GM21360 (cell line): Measurements from ENCODE around the gene ODAD4.

Experiments used
- ATAC-seq: cut with Tn5 transposase; IDR thresholded peaks from one replicate; pipeline ENCODE4 v1.9.1; 2021; ENCODE audit warnings: mild to moderate bottlenecking, moderate library complexity; ENCODE audit not compliant: unreplicated experiment

ODAD4 gene, protein sequence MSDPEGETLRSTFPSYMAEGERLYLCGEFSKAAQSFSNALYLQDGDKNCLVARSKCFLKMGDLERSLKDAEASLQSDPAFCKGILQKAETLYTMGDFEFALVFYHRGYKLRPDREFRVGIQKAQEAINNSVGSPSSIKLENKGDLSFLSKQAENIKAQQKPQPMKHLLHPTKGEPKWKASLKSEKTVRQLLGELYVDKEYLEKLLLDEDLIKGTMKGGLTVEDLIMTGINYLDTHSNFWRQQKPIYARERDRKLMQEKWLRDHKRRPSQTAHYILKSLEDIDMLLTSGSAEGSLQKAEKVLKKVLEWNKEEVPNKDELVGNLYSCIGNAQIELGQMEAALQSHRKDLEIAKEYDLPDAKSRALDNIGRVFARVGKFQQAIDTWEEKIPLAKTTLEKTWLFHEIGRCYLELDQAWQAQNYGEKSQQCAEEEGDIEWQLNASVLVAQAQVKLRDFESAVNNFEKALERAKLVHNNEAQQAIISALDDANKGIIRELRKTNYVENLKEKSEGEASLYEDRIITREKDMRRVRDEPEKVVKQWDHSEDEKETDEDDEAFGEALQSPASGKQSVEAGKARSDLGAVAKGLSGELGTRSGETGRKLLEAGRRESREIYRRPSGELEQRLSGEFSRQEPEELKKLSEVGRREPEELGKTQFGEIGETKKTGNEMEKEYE

DNA sequence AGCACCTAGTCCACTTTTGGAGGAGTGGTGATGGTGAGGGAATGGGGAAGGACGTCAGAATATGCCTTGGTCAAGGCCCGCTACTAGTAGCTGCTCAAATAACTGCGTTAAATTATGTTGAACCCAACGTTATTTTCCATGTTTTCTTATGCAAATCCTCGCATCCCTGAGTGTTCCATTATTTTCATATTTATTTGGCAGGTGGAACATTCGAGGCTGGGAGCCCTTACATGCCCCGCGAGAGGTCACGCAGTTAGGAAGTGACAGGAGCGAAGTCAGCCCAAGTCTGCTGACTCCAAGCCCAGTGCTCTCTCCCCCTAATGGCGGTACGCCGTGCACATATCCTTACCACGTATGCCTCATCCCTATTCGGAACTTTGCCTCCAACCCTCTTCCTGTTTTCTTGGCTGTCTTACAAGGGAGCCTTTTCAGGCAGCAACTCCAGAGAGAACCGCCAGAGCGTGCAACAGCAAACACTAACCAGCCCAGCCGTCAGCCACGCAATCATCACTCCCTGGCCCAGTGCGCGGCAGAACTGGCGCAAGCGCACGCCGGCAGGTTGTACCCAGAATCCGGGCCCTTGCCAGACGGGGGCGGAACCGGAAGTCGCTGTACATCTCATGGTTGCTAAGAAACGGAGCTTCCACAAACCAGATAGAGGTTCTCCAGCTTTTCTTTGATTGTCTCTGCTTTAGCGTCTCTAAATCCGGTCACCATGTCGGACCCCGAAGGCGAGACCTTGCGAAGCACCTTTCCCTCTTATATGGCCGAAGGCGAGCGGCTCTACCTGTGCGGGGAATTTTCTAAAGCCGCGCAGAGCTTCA is at the start of gene ODAD4:
ODAD4 (plus strand) TSS at position 609 of the 824 bp plus-strand sequence; CDS start at position 716, 107 bp downstream.
- ATAC-seq, result peak; percentile 79

DNA sequence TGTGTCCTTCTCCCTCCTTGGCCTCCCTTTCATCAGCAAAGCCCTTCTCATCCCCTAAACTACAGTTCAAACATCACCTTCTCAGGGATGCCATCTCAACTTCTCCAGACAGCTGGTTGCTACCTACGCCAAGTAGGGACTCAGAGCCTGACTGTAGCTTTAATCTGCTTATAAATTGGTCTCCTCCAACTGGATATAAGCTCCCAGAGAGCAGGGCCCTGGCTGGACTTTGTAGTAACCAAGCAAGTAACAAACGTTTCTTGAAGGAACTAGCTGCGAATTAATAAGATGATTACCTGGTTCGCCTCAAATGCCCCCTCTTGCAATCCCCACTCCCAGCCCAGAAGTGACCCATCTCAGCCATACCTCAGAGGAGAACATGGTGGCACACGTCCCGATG is 47.7 kb upstream of the ODAD4 start:
- no peak for ATAC-seq

DNA sequence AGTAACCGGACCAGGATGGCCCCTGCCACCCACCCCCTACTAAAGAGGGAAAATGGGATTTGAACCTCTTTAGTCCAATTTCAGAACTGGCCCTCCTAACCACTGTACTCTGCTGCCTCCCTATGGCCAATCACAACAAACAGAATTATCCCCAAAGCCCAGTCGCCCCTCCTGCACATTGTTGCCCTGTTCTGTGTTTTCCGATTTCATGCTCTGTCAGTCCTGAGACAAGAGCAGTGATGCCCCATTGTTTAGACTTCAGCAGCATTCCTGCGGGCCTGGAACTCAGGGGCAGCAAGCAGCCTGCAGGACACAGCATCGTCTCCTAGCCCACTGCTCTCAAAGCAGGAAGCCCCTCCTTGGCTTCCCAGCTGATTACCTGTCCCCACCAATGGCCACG is 44.7 kb upstream of the ODAD4 start:
- no peak for ATAC-seq

DNA sequence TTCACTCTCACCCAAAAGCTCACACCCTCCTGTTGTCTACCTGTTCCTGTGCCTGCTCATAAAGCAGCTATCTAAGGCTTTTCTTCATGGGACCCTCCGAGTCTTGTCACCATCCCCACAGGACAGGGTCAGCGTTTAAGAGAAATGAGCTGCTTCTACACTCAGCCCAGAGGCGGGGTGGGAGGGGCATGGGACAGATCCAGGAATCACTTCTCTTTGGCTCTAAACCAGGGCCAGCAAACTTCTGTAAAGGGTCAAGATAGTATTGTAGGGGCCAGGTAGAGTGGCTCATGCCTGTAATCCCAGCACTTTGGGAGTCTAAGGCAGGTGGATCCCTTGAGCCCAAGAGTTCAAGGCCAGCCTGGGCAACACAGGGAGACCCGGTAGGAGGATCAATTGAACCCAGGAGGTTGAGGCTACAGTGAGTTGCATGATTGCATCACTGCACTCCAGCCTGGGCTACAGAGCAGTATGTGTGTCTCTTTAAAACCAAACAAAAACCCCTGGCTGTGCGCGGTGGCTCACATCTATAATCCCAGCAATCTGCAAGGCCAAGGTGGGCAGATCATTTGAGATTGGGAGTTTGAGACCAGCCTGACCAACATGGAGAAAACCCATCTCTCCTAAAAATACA is 42.0 kb upstream of the ODAD4 start:
- no peak for ATAC-seq

DNA sequence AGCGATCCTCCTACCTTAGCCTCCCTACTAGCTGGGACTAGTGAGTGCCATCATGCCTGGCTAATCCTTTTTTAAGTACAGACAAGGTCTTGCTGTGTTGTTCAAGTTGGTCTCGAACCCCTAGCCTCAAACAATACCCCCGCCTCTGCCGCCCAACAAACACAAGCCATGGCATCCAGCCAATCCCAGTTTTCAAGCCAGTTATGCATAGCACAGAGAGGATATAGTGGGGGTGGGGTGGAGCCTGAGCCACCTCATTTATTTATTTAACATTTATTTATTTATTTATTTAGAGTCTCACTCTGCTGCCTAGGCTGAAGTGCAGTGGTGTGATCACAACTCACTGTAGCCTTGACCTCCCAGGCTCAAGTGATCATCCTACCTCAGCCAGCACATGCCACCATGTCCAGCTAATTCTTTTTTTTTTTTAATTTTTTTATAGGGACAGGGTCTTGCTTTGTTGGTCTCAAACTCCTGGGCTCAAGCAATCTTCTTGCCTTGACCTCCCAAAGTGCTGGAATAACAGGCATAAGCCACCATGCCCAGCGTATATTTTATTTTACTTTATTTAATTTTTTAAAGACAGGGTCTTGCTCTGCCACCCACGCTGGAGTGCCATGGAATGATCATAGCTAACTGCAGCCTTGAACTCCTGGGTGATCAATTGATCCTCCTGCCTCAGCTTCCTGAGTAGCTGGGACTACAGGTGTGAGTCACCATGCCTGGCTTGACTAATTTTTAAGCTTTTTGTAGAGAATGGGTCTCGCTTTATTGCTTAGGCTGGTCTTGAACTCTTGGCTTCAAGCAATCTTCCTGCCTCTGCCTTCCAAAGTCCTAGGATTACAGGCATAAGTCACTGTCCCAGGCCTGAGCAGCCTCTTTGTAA is 39.0 kb upstream of the ODAD4 start:
- ATAC-seq, result no peak

DNA sequence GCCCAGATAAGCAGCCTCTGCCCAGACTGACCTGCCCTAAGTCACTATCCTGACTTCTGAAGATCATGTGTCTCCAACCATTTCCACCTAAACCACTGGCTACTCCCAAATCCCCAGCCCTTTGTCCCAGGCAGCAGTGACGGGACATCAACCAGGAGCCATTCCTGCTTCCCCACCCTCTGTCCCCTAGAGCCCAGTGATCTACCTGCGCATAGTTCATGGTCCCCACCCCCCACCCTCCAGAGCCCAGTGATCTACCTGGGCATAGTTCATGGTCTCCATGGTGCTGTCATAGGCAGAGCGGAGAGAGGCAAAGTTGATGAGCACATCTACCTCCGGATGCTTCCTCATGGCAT is 38.4 kb upstream of the ODAD4 start:
- no peak for ATAC-seq

DNA sequence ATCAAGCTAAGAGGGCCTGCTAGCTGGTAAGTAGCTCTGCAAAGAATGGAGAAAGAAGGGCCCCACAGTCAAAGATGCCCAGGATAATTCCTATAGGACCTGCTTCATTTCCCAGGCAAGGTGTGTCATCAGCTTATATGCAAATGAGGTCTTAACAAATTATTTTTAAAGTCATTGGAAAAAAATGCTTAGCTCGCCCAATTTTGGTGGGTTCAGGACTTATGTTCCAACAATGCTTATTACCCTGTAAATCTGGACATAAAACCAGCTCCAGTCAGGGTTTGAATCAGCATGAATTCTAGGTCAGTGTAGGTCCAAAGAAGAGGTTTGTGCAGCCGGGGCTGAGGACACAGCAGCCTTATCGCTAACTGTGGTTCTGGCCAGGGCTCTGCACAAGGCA is 37.0 kb upstream of the ODAD4 start:
- ATAC-seq, result no peak

DNA sequence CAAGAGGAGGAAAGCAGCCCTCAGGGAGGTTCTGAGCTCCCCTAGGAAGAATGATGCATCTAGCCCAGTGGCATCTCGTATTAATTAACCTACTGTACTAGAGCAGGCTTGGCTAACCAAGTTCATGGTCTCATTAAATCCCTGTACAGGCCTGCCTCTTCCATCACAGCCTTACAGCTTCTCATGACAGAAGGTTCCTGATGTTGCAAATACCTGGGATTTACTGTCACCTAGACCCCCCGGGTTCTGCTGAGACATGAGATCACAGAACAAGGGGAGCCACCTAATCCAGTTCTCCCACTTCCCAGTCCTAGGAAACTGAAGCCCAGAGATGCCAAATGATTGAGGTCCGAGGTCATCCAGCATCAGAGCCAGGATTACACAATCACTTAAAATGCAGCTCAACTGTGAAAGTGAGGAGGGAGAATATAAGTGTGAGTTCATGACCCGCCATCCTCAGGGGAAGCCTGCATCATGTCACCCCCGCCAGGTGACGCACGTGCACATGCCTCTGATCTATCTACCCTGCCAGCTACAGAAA is 35.6 kb upstream of the ODAD4 start:
- ATAC-seq, result no peak

DNA sequence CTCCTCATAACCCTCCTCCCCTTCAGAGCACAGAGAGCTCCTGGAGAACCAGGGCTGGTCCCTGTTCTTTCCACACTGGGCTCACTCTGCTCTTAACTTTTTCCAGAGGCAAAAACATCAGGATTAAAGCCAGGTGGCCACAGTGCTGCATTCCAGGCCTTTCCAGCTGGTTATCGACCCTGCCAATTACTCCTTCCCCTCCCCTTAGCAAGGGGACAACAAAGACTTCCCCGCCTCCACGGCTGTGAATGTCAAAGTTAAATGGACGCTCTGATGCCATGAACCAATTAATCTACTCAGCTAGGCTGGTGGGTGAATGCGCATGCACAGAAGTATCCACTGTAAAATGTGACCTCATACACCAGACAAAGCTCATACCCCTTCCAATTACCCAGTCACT is 34.8 kb upstream of the ODAD4 start:
- ATAC-seq, result no peak

DNA sequence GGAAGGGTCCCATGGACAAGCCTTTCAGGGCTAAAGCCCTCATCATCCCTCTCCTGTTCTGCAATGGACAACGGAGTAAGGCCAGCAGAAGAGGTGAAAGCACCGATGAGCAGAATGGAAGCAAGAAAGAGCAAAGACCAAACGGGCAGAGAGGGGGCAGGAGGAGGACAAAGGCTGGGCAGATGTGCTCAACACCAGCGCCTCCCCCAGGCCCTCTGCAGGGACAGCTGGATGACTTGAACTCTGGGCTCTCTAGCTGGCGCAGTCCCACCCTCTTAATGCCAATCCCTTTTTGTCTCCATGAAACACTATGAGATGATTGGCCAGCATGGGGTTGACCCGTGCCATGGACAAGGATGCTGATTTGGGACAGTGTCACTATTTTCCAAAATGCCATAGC is 33.7 kb upstream of the ODAD4 start:
- ATAC-seq, result no peak

DNA sequence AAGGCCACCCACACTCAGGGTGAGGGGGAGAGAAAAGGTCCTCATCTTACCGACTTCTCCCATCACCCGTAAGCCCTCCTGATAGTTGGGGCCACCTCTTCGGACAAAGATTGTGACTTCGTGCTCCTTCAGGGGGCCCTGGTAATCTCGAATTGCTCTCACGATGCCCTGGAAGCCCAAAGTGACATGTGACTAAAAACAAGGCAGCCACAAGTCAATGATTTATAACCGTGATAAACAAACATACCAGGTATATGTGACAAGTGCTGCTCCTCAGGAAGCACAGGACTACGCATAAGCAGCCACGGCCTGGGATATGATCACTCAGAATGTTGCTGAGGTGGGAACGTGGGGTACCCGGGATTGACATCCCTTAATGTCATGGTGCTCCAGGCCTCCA is 28.8 kb upstream of the ODAD4 start:
- ATAC-seq, result no peak

DNA sequence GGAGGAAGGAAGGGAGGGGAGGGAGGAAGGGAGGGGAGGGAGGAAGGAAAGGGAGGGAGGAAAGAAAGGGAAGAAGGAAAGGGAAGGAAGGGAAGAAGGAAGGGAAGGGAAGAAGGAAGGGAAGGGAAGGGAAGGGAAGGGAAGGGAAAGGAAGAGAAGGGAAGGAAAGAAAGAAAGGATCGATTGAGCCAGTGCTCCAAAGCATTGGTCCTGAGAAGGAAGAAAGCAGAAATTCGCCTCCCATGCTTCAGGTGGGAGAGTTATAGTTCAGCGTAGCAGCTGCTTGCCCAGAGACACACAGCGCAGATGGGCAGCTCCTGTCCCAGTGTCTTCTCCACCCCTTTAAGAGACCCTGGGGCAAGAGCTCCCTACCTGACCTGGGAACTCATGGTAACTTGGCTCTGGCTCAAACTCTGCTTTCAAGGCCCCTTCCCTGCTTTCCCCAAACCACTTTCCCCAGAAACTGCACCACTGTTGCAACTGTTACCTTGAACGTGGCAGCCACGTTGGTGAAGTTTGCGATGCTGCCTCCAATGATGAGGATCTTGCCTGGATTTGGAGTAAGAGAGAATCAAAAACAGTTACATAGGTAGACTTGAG is 26.1 kb upstream of the ODAD4 start:
- ATAC-seq, result no peak

DNA sequence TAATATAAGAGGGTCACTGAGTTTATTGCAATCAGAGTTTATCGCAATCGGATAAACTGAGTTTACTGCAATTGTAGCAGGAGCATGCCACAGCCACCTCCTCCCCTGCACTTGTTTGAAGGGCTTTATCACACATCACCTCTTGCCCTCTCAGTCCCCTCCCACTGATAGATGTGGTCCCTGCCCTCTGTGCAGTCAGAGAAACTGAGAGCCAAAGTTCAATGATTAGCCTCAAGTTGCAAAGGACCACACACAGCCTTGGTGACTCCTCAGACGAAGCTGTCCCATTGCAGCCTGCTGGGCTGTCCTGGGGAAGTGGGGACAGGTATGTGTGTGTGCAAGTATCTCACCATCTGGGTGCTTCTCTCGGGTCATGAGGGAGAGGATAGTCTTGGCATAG is 25.2 kb upstream of the ODAD4 start:
- ATAC-seq, result no peak

DNA sequence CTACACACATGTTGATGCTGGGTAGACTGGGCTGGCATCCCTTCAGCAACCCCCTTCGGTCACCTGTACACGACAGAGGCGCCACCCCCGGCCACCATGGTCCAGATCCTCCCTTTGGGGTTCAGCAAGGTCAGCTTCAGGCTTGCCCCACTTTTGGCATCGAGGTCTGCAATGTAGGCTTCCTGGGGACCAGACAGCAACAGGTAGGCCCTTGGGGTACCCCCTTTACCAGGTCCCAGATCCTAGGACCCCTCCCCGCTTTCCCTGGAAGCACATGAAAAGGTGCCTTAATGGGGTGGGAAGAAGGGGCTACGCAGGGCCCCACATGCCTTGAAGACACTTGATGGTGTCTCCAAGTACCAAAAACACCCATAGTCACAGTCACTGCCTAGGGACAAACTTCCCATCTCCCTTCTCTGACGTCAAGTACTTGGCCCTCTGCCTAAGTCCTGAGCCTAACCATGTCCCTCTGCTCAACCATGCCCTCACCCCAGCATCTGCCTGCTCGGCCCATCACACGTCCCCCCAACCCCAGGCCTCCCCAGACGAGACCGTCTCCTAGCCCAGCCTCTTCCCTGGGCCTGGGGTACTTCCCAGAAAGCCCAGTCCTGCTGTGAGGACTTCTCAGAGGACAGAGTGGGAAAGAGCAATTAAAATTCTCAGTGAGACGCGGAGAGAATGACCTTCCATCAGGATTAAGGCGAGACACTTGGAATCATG is 23.8 kb upstream of the ODAD4 start:
- no peak for ATAC-seq

DNA sequence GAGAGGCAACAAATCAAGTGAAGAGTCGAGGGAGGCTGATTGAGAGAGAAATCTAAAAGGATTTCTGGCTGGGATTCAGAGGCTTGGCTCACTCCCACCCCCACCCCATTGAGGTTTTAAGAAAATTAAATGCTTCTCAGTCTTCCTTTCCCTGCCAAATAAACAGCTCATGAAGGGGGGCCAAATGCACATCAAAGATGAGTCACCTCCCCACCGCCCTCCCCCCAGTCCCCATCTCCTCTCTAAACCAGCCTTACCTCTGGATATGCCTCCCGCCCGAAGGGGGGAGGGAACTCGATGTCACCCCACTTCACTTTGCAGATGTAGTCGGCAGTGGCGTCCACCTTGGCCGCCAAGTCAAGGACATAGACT is 23.2 kb upstream of the ODAD4 start:
- no peak for ATAC-seq

DNA sequence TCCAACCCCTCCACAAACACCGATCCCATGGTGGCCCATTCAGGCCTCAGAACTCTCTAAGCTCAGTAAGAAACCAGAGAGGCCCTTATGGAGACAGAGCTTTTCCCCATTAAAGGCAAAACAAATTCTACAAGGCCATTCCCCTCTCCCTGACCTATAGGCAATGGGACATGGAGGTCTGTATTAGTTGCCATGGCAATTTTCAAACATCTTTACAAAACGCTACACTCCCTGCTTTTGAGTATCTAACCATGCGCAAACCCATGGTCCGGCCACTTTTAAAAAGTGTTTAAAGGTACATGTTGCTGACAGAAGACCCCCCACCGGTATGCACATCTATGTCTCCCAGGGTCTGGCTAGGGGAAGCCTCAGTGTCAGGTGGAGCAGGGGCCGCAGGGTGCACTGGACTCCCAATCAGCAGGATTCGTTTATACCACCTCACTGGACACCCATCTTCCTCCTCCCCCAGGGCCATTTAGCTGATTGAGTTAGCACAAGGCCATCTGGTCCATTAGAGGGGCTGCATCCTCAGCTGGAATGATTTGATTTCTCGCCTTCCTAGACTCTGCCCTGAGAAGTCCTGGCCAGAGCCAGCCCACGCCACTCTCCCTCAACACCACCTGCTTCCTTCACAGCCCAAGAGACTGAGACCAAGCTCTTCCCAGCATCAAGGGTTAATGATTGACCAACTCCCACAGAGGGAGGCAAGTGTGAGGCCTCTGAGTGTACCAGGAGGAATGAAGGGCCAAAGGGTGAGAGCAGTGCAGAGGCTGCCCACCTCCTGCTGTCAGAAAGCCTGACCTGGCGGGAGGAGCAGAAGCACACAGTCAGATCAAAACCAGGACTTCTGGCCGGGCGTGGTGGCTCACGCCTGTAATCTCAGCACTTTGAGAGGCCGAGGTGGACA is 22.5 kb upstream of the ODAD4 start:
- ATAC-seq, result no peak

DNA sequence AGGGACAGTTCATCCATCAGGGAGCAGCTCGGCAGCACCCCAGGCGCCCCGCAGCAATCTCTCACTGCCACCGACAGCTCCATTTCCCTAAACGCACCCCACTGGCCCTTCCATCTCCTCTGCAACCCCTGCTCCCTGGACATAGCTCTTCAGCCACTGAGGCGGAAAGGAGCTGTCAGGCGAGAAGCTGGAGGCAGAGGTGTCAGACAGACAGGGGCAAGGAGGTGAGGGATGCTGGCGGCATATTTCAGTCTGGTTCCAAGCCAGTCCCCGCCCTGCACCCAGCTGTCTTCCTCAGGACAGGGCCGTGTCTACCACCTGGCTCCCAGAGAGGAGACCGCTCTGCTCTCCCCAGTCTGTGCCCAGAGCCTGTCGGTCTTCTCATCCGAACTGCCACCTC is 21.3 kb upstream of the ODAD4 start:
- ATAC-seq, result no peak
